Neuronal stem cell (in vitro differentiated cells): ENCODE data around the gene CRLF1.

Source experiments
- DNase-seq: peaks from one replicate; pipeline ENCODE4 v3.0.0-alpha.2; 2013; ENCODE audit warnings: low spot score
- H2AFZ ChIP-seq: one replicate; pipeline ENCODE4 v1.6.1; 2013; ENCODE audit warnings: mild to moderate bottlenecking, low read length, inconsistent platforms
- H2AK5ac ChIP-seq: 2 replicates; pipeline ENCODE4 v1.6.1; 2013; ENCODE audit warnings: low read depth, mild to moderate bottlenecking, inconsistent platforms, low read length, moderate library complexity, mixed read lengths
- H2BK120ac ChIP-seq: 2 replicates; pipeline ENCODE4 v1.6.1; 2013; ENCODE audit warnings: low read depth, mild to moderate bottlenecking, inconsistent platforms, low read length, moderate library complexity, mixed read lengths
- H2BK12ac ChIP-seq: one replicate; pipeline ENCODE4 v1.6.1; 2013; ENCODE audit warnings: low read length, inconsistent platforms
- H2BK15ac ChIP-seq: 2 replicates; pipeline ENCODE4 v1.6.1; 2013; ENCODE audit warnings: mild to moderate bottlenecking, low read length, inconsistent platforms, mixed read lengths
- H2BK5ac ChIP-seq: one replicate; pipeline ENCODE4 v1.6.1; 2013; ENCODE audit warnings: inconsistent platforms, mild to moderate bottlenecking, low read length, moderate library complexity
- H3K14ac ChIP-seq: one replicate; pipeline ENCODE4 v1.6.1; 2013; ENCODE audit warnings: low read length, inconsistent platforms
- H3K18ac ChIP-seq: 2 replicates; pipeline ENCODE4 v1.6.1; 2013; ENCODE audit warnings: low read length, inconsistent platforms
- H3K23ac ChIP-seq: 2 replicates; pipeline ENCODE4 v1.6.1; 2013; ENCODE audit warnings: low read depth, mild to moderate bottlenecking, mixed read lengths, low read length, inconsistent platforms; ENCODE audit not compliant: poor library complexity
- H3K27ac ChIP-seq: replicated peaks from 3 replicates; pipeline ENCODE4 v1.5.1; 2013; ENCODE audit warnings: low read length, inconsistent platforms
- H3K27me3 ChIP-seq, 3 experiments: 2 replicates each; pipeline ENCODE4 v1.6.1; 2013; ENCODE audit warnings: low read length in 3 of 3, mild to moderate bottlenecking in 2 of 3, inconsistent platforms in 1 of 3, low read depth in 1 of 3, mixed read lengths in 1 of 3, moderate library complexity in 1 of 3; ENCODE audit not compliant: control insufficient read depth in 3 of 3, insufficient read depth in 3 of 3
- H3K36me3 ChIP-seq, 2 donors: replicated peaks in 1 of 2; 2 replicates each; pipeline ENCODE4 v1.6.1; 2013; ENCODE audit warnings: low read length in 2 of 2; ENCODE audit not compliant: control insufficient read depth in 2 of 2, insufficient read depth in 2 of 2
- H3K4ac ChIP-seq: 2 replicates; pipeline ENCODE4 v1.6.1; 2013; ENCODE audit warnings: inconsistent platforms, mild to moderate bottlenecking, low read length, moderate library complexity
- H3K4me1 ChIP-seq, 2 donors: 1 replicate in 1 of 2; 2 replicates in 1 of 2; pipeline ENCODE4 v1.6.1; 2013; ENCODE audit warnings: low read length in 2 of 2, low read depth in 1 of 2; ENCODE audit not compliant: control insufficient read depth in 2 of 2, insufficient read depth in 1 of 2
- H3K4me2 ChIP-seq: one replicate; pipeline ENCODE4 v1.6.1; 2013; ENCODE audit warnings: mild to moderate bottlenecking, low read length, inconsistent platforms; ENCODE audit not compliant: insufficient read depth, poor library complexity, severe bottlenecking
- H3K4me3 ChIP-seq, 2 donors: 2 replicates each; pipeline ENCODE4 v1.5.1; 2013; ENCODE audit warnings: low read length in 2 of 2, mild to moderate bottlenecking in 2 of 2, inconsistent platforms in 1 of 2, moderate library complexity in 1 of 2
- H3K79me1 ChIP-seq: one replicate; pipeline ENCODE4 v1.6.1; 2013; ENCODE audit warnings: low read depth, mild to moderate bottlenecking, inconsistent platforms, low read length, moderate library complexity
- H3K9ac ChIP-seq: one replicate; pipeline ENCODE4 v1.6.1; 2013; ENCODE audit warnings: mild to moderate bottlenecking, low read depth, low read length, inconsistent platforms; ENCODE audit not compliant: poor library complexity
- H3K9me3 ChIP-seq, 2 donors: replicated peaks in 1 of 2; 2 replicates each; pipeline versions ENCODE3 to v1.6.1; 2013; ENCODE audit warnings: low read length in 2 of 2, mild to moderate bottlenecking in 2 of 2, inconsistent platforms in 1 of 2, low read depth in 1 of 2, mixed read lengths in 1 of 2, moderate library complexity in 1 of 2; ENCODE audit not compliant: control insufficient read depth in 2 of 2, insufficient read depth in 1 of 2
- H4K8ac ChIP-seq: one replicate; pipeline ENCODE4 v1.6.1; 2013; ENCODE audit warnings: low read depth, mild to moderate bottlenecking, inconsistent platforms, low read length, moderate library complexity
- H4K91ac ChIP-seq: one replicate; pipeline ENCODE4 v1.6.1; 2013; ENCODE audit warnings: low read length, low read depth, mild to moderate bottlenecking, inconsistent platforms; ENCODE audit not compliant: poor library complexity
- WGBS, 2 donors: extraction: QIAGEN DNeasy Blood & Tissue Kit; methylation state at CpG; one replicate each; pipeline ENCODE4 v1.1.7; 2013; ENCODE audit warnings: missing lambda C conversion rate in 2 of 2, mixed read lengths in 1 of 2; ENCODE audit not compliant: insufficient read length in 2 of 2, insufficient replicate concordance in 1 of 2; ENCODE audit errors: extremely low coverage in 2 of 2; 5-methylcytosine and 5-hydroxymethylcytosine counted together

Gene CRLF1

DNA sequence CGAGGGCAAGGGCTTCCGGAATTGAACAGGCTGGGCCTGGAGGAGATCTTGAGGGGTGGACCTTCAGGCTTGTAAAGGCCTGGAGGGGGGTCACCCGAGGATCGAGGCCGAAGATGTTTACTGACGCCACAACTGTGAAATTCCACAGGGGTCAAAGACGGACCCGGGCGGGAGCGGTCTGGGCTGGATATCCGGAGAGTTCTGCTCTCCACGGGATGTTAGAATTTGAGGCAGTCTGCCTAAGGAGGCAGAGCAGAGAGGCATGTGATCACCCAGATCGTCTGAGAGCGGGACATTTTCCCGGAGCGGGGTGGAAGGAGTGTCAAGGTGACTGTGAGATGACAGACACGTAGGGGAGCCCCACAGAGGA lies 43.4 kb upstream of the CRLF1 start:
- no peak overlapping the region for H2BK12ac ChIP-seq
- H2BK5ac ChIP-seq, result no peak overlapping the region
- no peak overlapping the region for H3K4me2 ChIP-seq
- H3K4me1 ChIP-seq, result peaks cover 35 to 50% of the 10 kb centered on the region in 2 donors
- H3K9me3 ChIP-seq, result no peaks in the 10 kb centered on the region
- no peak overlapping the region for H2AK5ac ChIP-seq
- H2BK15ac ChIP-seq, result no peak overlapping the region
- no peaks in the 10 kb centered on the region for H3K27me3 ChIP-seq
- H3K4ac ChIP-seq, result no peak overlapping the region
- H3K14ac ChIP-seq, result no peak overlapping the region
- no peak overlapping the region for H3K23ac ChIP-seq
- H2BK120ac ChIP-seq, result no peak overlapping the region
- peaks cover 13% of the 10 kb centered on the region for H3K79me1 ChIP-seq
- H3K18ac ChIP-seq, result no peak overlapping the region
- DNase-seq, result no peak
- no peak overlapping the region for H3K27ac ChIP-seq
- WGBS, 2 donors, result no CpG with 5 or more reads among the region's 17 CpGs
- H4K91ac ChIP-seq, result no peak overlapping the region
- H2AFZ ChIP-seq, result peak overlapping the region; percentile 31
- H3K4me3 ChIP-seq, result peak overlapping the region in 1 of 2 donors; percentile 10
- H3K36me3 ChIP-seq, result no peaks in the 10 kb centered on the region
- H3K9ac ChIP-seq, result peak overlapping the region; percentile 18
- no peak overlapping the region for H4K8ac ChIP-seq

- DNase-seq, result no peak
- Histone ChIP-seq H2BK5ac (no peak overlapping the region), H3K4me1 (peaks cover 35 to 50% of the 10 kb centered on the region in 2 donors), H3K79me1 (peaks cover 13% of the 10 kb centered on the region), H2BK12ac (no peak overlapping the region), H3K18ac (peak overlapping the region; percentile 28), H4K91ac (no peak overlapping the region), H3K9ac (peak overlapping the region; percentile 18), H3K9me3 (no peaks in the 10 kb centered on the region), H3K27me3 (no peaks in the 10 kb centered on the region), H2AFZ (peak overlapping the region; percentile 31), H3K36me3 (no peaks in the 10 kb centered on the region), H4K8ac (no peak overlapping the region), H3K27ac (no peak overlapping the region), H3K23ac (no peak overlapping the region), H2AK5ac (no peak overlapping the region), H2BK15ac (no peak overlapping the region), H3K4ac (no peak overlapping the region), H3K4me3 (peak overlapping the region in 1 of 2 donors; percentile 10), H3K4me2 (no peak overlapping the region), H2BK120ac (no peak overlapping the region), H3K14ac (no peak overlapping the region)
- WGBS, 2 donors, result no CpG with 5 or more reads among the region's 25 CpGs
These were observed 42.9 kb upstream of the CRLF1 start for GRCh38 chr19:18649371-18650020.

DNA sequence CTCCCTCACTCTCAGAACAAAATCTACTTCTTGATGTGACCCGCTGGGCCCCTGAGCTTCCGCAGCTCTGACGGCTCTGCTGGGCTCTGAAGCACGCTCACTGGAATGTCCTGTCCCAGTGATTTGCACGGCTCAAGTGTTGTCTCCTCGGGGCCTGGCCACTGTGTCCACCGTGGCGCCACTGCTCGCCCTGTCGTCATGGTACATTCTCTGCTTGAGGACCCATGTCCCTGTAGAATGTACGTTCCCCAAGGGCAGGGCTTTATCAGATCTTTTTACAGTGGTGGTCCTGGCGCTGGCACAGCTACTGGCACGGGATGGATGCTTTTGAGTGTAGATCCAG lies 42.3 kb upstream of the CRLF1 start:
- Histone ChIP-seq H2AFZ (no peak overlapping the region), H3K27ac (no peak overlapping the region), H3K9me3 (peaks cover 0 to under 1% of the 10 kb centered on the region in 2 donors), H2BK15ac (no peak overlapping the region), H2BK5ac (no peak overlapping the region), H4K8ac (no peak overlapping the region), H3K14ac (no peak overlapping the region), H3K9ac (no peak overlapping the region), H4K91ac (no peak overlapping the region), H3K23ac (peak overlapping the region; percentile 50), H3K27me3 (no peaks in the 10 kb centered on the region), H3K4me3 (no peak overlapping the region), H2BK120ac (no peak overlapping the region), H2AK5ac (peak overlapping the region; percentile 31), H2BK12ac (no peak overlapping the region), H3K4ac (no peak overlapping the region), H3K79me1 (peaks cover 13% of the 10 kb centered on the region), H3K4me1 (peaks cover 37 to 51% of the 10 kb centered on the region in 2 donors), H3K36me3 (no peaks in the 10 kb centered on the region), H3K4me2 (no peak overlapping the region), H3K18ac (no peak overlapping the region)
- no CpG with 5 or more reads among the region's 13 CpGs for WGBS, 2 donors
- DNase-seq, result no peak

- H3K23ac ChIP-seq, result peak overlapping the region; percentile 70
- H4K91ac ChIP-seq, result no peak overlapping the region
- no peak overlapping the region for H2BK120ac ChIP-seq
- H3K27ac ChIP-seq, result no peak overlapping the region
- peaks cover 11% of the 10 kb centered on the region for H3K79me1 ChIP-seq
- DNase-seq, result no peak
- peaks cover 37 to 51% of the 10 kb centered on the region in 2 donors for H3K4me1 ChIP-seq
- no peak overlapping the region for H2BK5ac ChIP-seq
- H3K4ac ChIP-seq, result no peak overlapping the region
- peak overlapping the region; percentile 21 for H3K18ac ChIP-seq
- H3K4me2 ChIP-seq, result no peak overlapping the region
- no CpG with 5 or more reads among the region's 10 CpGs for WGBS, 2 donors
- H3K4me3 ChIP-seq, result no peak overlapping the region
- no peaks in the 10 kb centered on the region for H3K27me3 ChIP-seq
- no peaks in the 10 kb centered on the region for H3K36me3 ChIP-seq
- H2BK15ac ChIP-seq, result no peak overlapping the region
- no peak overlapping the region for H3K14ac ChIP-seq
- peak overlapping the region; percentile 68 for H2BK12ac ChIP-seq
- no peak overlapping the region for H3K9ac ChIP-seq
- H4K8ac ChIP-seq, result no peak overlapping the region
- peaks cover 0 to 4% of the 10 kb centered on the region in 2 donors for H3K9me3 ChIP-seq
- no peak overlapping the region for H2AFZ ChIP-seq
- no peak overlapping the region for H2AK5ac ChIP-seq
These were observed 41.2 kb upstream of the CRLF1 start for GRCh38 chr19:18647807-18648206.
